HG03457 (cell line): Measurements from ENCODE around the gene RALA.
"Not testable (repeated sequence)": the region's sequence is repeated elsewhere in the genome, so short reads cannot be mapped to it uniquely, and the experiment has no call there.

Source experiments
- ATAC-seq: cut with Tn5 transposase; IDR thresholded peaks from one replicate; pipeline ENCODE4 v1.9.1; 2021; ENCODE audit warnings: moderate number of reproducible peaks; ENCODE audit not compliant: unreplicated experiment

The RALA gene

DNA sequence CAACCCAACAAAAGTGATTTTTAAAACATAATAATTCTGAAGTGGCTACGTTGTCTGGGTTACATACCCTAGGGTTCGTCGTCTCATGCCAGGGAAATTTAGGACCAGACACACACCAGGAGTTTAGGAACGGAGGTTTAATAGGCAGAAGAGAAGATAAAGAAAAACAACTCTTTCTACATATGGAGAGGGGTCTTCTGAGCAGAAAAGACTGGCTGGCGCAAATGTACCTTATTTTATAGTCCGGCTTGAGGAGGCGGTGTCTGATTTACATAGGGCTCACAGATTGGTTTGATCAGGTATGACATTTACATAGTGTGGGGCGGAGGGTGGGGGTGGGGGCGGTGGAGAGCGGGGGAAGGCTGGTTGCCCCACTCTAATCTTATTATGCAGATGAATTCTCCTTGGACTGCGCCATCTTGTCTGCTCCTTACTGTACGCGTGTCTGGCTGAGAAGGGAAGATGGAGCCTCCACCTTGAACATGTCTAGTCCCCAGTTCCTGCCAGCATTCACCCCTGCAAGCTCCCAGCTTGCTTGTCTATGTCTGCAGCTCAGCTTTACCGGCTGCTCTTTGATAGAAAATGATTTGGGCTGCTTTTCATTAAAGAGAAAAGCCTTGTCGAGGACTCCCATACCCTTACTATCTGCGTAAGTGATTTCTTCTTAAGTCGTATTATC is 98.7 kb downstream of the RALA start:
- ATAC-seq, result no peak

GRCh38 chr7:39727231-39728012 is 104.0 kb downstream of the RALA start:
- ATAC-seq, result no peak

DNA sequence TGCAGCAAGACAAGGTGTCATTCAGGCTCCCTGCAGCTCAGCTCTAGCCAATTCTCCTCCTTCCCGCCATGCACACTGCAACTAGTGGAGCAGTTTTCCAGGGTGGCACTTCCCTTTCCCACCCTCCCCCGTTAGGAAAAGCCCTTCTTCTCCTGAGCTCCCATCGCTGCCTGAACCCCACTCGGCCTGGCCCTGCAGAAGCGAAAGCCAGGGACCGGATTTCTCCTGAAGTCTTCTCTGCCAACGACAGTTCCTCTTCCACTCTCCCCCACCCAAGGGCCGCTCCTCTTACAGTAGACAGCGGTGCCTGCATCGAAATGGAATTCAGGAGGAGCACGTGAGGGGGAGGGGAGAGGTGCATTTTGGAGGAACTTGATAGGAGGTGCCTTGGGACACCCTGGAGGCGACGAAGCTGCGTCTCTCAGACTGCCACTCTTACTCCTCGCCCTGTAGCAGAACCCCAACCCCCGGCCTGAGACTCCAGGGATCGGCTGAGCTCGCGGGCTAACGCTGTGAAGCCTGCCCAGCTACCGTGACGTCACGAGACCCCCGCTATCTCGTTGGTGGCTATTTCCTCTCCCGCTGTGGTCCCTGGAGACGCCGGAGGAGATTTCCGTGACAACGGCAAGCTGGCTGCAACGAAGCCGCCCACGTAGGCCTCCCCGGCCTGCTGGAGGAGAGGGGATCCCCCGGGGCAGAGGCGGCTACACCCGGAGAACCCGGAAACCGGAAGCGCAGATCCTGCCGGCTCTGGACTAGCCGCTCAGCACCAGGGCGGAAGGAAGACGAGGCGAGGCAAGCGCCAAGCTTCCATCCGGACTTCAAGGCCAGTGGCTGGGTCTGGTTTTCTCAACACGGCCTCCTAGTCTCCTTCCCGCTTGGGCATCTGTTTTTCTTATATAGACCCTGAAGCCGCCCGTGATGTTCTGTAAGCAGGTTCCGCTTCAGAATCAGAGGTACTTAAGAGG is 109.7 kb downstream of the RALA start:
- ATAC-seq, result peak; percentile 89

DNA sequence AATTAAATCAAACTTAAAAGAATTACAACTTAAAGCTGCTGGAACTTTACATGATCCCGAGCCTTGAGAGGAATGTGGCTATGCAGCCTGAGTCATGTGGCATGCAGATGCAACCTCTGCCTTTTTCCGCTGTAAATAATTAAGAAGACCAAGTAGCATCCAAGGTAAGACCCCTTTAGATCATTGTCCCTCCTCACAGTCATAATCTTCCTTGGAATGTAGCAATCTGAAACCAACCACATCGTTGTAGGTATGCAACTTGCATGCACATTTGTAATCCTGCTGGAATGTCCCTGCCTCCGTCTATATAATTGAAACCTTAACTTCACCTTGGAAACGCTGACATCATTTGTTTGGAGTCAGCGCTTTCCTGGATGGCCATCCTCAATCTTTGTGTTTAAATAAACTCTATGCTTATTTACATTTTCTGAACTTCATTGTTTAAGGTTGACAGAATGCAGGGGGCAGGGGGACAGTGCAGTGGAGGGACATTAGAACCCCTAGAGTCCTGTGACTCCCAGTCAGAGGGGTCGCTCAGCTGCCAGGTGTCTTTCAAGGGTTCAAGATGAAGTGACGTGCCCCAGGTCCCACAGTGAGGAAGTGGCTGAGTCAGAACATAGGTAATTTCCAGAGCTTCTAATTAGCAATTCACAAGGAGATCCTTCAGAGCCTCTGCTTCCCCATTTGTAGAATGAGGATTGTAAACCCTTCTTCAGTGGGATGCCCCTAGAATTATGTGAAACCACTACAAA is 110.7 kb downstream of the RALA start:
- no peak for ATAC-seq

DNA sequence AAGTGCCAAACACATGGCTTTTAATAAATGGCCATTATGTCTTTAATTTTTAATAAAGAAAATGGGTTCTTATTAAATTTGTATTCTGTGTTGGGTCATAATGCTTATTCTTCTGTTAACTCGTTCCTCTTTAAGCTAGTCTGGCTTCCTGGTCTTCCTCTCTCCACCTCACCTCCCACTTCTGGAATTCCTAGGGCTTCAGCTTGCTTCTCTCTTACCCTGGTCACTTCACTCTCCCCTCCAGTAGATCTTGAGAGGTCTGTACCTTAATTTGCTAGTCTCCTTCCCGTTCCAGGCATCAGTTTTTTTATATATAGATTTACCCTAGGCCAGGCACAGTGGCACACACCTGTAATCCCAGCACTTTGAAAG is 111.2 kb downstream of the RALA start:
- ATAC-seq, result no peak

DNA sequence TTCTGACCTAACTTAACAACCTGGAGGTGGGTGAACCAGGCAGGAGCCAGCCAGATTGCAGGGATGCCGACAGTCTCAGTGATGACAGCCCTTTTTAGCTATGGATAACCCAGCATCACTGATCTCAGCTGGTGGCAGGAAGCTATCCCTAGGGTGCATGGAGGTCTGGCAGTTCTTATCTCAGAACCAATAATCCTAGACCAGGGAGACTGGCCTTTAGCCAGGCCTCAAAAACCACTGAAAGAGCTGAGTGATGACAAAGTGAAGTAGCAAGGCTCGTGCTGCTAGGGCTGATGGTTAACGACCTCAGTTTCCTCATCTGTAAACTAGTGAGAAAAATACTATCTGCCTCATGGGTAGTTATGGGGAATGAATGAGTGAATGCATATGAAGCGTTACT is 112.5 kb downstream of the RALA start:
- ATAC-seq, result no peak

DNA sequence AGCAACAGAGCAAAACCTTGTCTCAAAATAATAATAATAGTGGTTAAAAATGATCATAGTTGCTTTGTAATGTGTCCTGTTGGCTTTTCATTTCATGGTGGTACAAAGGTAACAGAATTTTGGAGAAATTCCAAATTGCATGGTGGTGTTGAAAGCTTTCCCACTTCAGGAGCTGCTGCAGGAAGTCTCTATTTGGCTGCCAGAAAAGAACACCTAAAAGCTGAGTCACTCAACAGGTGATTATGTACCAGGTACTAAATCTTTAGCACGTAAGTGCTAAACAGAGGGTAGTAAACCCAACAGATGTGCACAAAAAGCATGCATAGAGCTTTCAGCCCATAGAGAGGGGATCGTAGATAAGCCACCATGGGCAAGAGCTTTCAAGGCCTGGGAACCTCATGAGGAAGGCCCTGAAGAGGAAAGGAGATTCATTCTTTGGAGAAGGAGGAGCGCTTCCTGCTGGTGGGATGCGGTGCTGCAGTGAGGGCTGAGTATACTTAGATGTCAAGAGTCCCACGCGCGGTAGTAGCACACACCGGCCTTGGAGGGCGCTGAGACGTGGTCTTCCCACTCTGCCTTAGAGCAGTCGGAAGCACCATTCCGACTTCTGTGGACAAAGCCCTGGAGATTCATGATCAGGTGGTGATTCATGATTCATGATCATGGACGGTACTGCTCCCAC is 118.7 kb downstream of the RALA start:
- ATAC-seq, result no peak

DNA sequence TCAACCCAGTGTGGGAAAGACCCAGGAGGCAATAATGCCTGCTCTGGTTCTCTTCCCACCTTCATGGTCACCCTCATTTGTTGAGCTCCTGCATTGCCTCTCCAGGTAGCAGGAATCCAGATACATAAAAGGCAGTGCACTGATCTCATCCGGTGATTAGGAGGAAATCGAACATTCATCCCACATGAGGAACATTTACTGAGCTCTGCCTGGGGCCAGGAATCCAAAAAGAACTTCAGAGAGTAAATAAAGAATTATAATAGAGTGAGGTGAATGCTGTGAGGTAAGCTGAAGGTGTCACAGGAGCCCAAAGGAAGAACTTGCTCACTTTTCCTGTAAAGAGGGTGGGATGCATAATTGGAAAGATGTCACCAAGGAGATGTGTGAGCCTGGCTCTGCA is 121.2 kb downstream of the RALA start:
- ATAC-seq, result no peak

- no peak for ATAC-seq
Measured at GRCh38 chr7:39745320-39745719, 121.9 kb downstream of the RALA start.

- ATAC-seq, result no peak
Measured at GRCh38 chr7:39746103-39746819, 122.9 kb downstream of the RALA start.

DNA sequence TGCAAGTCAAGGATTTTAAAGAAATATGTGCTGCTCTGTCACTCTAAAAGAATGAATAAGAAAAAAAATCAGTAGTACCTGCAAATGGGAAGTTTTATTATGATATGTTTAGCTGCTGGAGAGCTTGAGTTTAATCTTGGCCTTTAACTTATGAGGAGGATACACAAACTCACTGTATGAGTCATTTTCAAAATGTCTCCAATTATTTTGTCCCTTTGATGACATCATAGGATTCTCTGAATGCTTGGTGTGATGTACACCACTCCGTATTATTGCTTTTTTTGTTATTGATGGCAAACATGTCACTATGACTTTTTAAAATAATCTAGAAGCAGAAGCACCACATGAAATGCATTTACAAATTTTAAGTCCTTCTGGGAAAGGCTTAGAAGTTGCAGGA is 125.8 kb downstream of the RALA start:
- ATAC-seq, result no peak

- ATAC-seq, result no peak
Measured at GRCh38 chr7:39749717-39750116, 126.3 kb downstream of the RALA start.

DNA sequence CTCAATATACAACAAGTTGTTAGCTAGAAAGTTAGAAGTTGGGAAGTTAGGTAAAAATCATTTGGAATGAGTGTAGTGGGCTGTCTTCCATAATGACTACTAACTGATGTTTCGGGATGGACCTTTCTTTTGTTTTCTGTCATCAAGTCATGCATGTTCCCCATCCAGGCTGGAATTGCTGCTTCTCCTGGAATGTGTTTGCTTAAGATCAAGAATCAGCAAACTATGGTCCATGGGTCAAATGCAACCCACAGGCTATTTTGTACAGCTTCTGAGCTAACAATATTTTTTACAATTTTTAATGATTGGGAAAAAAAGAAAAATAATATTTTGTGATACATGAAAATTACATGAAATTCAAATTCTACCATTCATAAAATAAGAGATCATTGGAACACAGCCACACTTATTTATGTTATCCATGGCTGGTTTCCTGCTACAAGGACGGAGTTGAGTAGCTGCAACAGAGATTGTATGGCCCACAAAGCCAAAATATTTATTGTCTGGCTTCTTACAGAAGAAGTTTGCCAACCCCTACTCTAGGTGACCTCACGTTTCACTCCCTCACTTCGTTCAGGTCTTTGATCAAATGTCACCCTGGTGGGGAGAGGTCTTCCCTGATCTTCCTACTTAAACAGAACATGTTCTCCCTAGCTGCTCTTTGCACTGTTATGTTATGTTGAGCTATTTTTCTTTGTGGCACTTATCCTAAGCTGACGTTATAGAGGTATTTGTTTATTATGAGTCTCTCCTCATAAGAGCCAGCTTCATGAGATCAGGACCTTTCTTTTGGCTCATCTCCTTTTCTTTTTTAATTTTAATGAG is 127.1 kb downstream of the RALA start:
- no peak for ATAC-seq

GRCh38 chr7:39753237-39753636 is 129.9 kb downstream of the RALA start:
- ATAC-seq, result not testable (repeated sequence)

DNA sequence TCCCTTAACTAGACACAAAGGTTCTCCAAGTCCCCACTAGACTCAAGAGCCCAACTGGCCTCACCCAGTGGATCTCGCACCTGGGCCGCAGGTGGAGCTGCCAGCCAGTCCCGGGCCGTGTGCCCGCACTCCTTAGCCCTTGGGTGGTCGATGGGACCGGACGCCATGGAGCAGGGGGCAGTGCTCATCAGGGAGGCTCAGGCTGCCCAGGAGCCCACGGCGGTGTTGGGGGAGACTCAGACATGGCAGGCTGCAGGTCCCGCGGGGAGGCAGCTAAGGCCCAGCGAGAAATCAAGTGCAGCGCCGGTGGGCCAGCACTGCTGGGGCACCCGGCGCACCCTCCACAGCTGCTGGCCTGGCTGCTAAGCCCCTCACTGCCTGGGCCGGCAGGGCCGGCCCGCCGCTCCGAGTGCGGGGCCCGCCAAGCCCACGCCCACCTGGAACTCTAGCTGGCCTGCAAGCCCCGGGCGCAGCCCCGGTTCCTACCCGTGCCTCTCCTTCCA is 130.5 kb downstream of the RALA start:
- no peak for ATAC-seq

GRCh38 chr7:39754326-39755120 is 131.2 kb downstream of the RALA start:
- no peak for ATAC-seq

GRCh38 chr7:39757604-39758003 is 134.2 kb downstream of the RALA start:
- ATAC-seq, result no peak
